HG03066 (cell line): ENCODE data around the gene KCNIP3.
"Not testable (repeated sequence)": the region's sequence is repeated elsewhere in the genome, so short reads cannot be mapped to it uniquely, and the experiment has no call there.

Source experiments
- ATAC-seq: cut with Tn5 transposase; IDR thresholded peaks from one replicate; pipeline ENCODE4 v1.9.1; 2021; ENCODE audit warnings: low read depth; ENCODE audit not compliant: unreplicated experiment

Gene KCNIP3

DNA sequence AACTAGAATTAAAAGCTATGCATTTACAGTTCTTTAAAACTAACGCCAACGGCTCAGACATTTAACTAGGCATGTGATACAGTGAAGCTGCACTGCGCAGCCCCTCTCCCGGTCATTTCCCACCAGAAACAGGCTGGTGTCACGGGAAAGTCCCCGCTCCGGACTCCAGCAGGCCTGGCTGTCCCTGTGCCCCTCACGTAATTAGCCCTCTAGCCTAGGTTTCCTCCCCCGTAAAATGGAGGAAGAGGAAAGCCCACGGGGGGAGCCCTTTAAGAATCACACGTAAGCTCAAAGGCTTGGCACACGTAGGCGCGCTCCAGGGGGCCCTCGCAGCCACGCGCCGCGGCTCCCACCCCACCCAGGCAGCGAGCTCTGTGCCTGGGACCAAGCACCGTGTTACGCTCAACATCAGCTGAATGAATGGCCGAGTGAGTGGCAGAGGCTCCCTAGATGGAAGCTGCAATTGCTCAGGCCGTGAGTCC, 48.0 kb downstream of the KCNIP3 start:
- ATAC-seq: peak; percentile 14

DNA sequence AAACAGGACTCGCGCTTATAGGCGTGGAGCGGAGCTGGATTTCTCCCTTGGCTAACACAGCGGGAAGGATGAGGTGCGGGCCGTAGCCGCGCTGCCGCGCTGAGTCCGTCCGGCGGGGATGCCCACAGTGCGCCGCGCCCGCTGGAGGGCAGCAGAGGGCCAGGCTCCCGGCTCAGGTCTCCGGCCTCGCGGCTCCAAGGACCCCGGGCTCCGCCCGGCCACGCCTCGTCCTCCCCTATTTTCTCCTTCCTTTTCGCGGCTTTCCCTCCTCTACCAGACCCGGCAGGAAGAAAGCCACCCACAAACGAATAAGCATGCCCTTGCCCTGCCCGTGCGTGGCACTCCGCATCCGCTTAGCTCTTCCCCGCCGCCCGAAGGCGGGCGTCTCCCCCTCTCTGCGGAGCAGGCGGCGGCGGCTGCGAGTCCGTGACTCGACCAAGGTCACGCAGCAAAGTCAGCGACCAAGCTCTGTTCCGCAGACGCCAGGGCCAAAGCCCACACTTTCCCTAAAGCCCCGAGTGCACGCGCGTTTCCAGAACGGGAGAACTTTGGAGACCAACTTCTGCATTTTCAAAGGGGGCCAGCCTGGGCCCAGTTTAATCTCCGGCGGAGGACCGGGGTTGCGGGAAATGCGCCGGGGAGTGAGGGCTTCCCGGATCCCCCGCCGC, 48.5 kb downstream of the KCNIP3 start:
- ATAC-seq: peak; percentile 78

DNA sequence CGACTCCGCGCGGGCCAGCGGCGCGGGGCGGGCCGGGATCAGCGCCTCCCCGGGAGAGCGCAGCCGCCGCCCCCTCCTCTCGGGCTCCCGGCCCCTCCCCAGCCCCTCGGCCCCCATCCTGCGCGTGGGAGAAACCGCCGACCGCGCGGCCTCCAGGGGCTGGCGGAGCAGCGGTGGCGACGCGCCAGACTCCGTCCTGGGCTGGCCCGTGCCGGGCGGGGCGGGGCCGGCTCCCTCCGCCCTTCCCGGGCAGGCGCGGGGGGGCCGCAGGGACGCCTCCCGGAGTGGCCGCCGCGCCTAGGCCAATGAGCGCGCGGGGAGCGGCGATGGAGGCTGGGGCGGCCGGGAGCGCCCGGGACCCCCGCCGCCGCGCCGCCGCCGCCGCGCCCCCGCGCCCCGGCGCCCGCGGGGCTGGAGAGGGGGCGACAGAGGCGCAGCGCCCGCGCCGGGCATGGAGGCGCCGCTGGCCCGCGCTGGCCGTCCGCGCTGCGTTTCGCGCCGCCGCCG, 49.1 kb downstream of the KCNIP3 start:
- no peak for ATAC-seq

DNA sequence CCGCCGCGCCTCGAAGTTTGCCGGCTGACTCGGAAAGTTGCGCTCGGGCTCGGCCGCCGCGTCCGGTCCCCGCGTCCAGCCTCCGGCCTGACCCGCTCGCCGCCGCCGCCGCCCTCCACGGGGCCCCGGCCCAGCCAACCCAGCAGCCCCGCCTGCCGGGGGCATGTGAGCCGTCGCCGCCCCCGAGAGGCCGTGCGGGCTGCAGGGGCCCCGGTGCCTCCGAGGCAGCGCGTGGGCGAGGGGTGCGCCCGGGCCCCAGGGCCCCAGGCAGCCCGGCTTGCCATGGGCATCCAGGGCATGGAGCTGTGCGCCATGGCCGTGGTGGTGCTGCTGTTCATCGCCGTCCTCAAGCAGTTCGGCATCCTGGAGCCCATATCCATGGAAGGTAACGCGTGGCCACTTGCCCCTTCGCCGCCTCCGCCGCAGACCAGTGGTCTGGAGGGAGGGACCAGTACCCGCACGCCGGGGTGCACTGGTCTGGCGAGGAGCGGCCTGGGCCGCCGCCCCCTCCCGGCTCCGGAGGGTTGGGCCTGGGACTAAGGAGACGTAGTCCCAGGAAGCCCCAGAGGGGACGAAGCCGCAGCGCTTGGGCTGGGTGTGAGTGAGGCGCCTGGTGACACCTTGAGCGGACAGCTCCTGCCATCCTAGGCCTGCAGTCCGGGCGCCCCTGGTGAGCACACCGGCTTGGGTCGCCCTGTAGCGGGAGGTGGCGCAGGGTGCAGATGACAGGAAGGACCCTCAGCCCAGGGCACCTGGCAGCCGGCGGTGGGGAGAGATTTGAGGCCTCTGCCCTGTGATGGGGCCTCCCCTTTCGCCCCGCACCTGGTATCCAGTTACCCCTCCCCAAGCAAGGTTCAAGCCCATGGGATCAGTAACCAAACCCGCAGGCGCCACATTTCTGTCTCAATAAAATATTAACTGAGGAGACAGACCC, 49.9 kb downstream of the KCNIP3 start:
- no peak for ATAC-seq

DNA sequence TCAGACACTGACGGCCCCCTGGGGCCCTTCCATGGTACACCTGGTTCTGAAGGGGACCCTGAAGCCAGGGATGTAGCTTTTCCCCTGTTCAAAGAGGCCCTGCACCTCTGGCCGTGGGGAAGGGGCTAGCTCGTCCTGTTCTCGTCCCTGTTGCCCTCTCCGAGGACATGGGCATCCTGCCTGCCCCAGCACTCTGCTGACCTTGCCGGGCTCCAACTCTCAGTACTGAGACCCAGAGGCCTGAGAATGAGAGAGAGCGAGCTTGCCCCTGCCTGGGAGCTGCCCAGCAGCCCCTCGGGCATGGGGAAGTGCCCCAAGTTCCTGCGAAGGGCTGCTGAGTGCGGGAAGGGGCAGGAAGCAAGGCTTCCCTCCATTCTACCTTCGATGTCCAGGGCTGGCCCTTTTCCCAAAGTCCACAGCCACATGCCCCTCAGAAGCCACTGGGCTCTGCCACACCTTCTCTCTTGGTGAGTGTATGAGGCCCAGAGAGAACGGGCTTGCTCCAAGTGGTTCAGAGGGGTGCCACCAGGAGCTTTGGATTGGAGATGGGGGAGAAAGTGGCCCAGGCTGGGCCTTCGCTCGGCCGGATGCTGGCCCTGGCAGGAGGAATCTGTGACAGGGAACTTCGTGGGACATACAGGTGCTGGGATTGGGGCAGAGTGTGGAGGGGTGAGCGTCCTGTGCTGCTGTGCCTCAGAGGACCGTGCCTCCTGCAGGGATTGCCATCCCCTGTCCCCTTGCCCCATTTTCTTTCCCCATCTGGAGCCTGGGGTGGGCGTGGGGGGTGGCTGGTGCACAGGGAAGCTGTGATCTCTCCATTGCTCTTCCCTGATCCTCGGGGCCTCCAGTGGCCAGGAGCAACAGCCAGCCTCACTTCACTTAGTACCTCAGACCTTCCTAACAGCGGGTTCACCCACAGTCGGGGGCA, 50.8 kb downstream of the KCNIP3 start:
- ATAC-seq: no peak

DNA sequence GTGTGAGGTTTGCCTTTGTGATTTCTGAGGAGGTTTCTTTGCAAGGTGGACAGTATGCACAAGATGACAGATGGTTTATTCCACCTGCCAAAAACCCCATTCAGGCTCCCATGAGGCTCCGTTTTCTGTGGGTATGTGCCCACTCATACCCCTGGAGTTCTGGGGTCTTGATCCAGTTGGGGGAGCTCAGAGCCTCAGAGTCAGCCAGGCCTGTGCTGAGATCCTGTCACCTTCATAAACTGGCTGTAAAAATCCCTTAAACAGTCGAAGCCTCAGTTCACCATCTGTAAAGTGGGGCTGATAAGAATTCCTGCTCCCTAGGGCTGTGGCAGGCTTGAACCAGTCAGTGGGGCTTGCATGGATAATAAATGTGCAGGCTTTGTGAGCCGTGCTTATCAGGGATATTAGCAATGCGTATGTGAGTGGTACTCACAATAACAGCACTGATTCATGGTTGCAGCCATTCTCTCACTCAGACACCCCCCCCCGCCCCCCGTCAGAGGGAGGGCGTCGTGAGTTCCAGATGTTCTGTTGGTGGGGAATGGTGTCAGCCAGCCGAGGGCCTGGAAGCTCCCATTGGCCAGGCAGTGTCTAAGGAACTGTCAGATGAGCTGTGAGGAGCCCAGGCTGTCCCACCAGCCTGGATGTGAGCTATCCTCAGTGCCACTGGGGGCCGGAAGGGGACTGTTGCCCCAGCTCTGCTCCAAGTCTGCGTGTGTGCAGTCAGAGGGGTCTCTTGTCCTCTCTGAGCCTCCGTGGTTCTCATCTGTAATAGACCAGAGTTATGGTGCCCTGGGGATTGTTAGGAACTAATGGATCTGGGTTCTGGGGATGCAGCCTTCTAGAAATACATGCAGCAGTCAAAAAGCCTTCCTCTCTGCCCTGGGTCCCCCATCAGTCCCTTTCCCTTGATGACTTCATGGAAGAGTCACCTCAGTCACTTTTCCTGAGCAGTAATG, 51.7 kb downstream of the KCNIP3 start:
- no peak for ATAC-seq

DNA sequence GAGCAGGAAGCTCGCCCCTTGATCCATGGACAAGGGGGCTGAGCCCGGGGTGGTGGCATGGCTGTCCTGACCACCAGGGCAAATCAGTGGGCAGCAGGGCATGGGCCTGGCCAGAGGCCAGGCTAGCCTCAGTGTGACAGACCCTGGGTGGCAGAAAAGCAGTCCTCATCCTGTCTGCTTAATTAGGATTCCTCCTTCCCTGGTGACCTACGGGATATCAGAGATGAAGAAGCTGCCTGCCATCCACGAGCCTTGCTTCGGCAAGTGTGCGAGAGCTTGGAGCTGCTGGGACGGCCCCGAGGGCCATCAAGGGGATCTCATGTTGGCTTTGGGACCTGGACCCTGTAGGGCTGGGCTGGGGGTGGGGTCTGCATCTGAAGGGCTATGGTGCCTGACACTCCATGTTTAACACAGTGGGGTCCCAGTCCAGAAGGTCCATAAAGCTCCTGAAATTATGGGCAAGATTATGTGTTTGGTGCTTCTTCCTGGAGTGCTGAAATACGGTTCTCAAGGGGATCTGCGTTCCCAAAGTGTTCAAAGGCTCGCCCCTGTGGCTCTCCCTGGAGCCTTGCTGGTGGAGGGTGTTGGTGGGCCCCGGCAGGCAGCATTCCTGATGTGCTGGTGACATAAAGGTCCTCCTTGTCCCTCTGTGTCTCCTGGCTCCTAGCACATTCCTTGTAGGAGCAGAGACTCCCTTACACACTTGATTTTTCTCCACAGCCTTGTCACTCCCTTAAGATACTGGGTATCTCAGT, 52.6 kb downstream of the KCNIP3 start:
- ATAC-seq: no peak

DNA sequence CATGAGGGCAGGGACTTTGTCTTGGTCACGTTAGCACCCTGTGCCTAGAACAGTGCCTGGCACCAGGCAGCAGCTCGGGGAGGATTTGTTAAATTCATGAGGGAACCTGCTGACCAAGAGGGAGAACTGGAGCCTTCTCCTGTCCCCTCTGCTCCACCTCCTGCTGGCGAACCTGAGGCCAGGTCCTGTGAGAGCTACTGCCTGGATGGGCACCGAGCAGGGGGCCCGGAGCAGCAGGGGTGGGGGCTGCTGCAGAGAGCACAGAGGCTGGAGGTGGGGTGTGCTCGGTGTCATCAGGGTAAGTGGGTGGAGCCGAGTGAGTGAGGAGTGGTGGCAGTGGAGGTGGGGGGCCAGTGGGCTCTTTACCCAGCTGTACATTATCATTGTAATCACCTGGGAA, 53.2 kb downstream of the KCNIP3 start:
- no peak for ATAC-seq

DNA sequence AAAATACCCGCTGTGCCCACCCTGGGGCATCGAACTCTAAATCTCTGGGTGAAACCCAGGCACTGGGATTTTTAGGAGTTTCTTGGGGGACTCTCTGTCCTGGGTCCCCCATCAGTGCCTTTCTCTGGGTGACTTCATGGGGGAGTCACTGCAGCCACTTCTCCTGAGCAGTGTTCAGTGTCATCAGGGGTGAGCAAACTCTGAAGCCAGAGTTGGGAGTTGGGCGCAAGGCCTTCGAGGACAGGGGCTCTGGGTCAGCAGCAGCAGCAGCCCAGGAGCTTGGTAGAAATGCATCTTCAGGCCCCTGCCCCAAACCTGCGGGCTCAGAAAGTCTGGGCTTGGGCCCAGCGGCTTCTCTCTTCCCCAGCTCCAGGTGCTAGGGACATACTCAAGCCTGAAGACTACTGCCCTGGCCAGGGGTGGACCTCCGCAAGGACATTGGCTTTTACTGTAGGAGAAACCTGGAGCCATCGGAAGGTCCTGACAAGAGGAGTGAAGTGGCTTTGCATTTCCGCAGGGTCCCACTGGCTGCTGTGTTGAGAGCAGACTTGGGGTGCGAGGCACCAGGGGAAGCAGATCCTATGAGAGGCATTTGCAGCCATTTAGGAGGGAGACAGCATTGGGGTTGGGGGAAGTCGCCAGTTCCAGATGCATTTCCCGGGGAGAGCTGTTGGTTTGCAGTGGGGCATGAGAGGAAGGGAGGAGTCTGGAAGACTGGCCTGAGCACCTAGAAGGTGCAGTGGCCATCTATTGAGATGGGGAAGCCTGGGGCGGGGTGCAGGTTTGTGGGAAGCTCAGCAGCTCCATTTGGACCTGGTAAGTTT, 53.8 kb downstream of the KCNIP3 start:
- no peak for ATAC-seq

DNA sequence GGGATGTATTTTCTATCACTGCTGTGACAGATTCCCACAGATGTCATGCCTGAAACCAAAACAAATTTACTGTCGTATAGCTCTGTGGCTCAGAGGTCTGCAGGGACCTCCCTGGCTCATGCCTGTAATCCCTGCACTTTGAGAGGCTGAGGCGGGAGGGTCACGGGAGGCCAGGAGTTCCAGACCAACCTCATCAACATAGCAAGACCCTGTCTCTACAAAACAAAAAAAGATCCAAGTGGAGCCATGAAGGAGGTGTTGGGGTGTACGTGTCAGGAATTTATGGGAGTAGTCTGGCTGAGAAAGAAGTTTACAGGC, 54.4 kb downstream of the KCNIP3 start:
- no peak for ATAC-seq

DNA sequence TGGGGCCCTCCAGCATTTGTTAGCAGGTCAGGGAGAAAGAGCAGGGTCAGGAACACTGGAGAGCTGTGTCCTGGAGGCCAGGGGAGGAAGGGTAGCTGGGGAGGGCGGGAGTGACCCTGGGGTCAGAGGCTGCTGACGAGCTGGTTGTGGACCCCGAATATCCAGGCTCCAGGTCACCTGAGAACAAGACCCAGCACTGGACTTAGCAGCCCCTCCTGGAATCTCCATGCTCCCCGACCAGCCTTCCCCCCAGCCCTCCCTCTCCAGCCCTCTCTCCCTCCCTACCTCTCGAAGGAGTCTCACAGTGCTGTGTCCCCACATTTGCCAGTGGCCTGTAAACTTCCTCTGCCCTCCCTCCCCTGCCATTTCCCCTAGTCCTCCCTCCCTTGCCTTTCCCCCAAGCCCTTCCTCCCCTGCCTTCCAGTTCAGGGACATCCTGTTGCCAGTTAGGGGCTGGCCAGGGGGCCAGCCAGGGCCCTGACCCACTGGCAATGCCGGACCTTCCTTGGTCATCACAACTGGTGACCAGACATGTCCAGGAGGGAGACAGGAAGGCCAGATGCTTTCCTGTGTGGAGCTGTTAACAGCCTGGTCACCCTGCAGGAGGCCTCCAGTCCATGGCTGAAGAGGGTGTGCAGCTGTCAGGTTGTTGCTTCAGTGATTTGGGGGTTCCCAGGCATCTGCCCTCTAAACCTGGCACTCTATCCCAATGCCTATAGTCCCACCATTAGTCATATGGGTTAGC, 55.3 kb downstream of the KCNIP3 start:
- ATAC-seq: no peak

DNA sequence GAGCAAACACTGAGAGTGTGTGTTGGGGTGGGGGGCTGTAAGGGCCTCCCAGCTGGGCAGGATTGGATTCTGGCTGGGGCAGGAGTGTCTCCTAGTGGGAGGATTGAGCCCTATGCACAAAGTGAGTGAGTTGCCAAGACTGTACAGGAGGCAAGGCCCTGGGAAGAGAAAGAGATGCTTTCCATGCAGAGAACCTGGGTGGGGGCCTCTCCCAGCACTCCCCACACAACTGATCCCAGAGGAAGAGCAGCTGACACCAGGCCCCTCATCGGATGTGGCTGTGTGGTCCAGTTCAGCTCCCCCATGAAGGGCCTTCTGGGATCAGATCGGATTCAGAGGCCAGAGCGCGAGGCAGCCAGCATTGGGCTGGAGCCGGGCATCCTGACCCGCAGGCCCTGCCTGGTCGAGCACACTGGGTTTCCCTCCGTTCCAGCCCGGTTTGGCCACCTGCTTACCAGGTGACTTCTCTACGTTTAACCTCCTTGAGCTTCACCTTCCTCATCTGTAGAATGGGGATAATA, 56.0 kb downstream of the KCNIP3 start:
- ATAC-seq: no peak

DNA sequence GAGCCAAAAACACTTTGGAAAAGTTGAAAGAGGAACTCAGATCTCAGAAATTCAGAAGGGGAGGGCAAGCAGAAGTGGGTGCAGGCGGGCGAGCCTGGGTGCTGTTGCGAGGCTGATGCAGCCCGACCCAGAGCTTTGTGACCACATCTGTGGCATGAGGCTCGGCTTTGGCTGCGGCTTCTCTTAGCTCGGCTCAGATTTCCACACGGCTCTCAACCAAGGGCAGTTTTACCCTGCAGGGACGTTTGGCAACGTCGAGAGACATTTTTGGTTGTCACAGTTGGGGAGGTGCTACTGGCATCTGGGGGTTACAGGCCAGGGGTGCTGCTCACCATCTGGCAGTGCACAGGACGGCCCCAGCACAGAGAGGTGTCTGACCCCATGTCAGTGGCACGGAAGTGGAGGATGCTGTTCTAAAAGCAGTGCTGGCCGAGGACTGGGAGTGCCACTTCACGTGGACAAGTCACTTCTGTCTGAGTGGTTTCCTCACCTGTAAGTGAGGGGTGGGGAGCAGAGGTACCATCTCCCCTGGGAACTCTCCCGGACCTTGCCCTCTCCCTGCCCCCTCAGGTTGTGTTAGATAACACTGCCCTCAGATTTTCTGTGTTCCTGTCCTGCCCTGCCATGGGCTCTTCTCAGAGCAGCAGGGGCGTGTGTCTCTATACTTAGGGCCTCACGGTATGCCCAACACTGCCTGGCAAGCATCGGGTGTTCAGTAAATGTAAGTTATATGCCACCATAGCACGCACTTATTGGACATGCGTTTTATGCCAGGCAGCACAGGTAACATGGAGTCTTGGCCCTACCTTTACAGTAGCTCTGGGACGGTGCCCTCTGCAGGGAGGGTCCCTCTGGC, 56.7 kb downstream of the KCNIP3 start:
- ATAC-seq: no peak

DNA sequence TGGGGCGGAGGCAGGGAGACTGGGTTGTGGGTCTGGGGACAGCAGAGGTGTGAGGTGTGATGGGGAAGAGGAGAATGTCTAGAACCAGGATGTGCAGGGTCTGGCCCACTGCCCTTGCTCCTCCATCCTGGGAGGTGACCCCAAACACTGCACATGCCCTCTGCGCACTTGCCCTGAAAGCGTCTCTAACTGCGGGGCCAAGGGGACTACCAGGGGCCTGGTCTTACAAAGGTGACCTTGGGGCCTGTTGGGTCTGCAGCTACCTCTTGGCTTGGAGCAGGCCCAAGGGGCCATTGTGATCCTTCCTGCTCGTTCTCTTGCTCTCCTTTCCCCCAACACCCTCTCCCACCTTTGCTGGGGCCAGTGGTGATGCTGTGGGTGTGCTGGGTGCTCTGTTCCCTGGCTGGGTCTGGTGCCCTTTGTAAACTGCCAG, 57.3 kb downstream of the KCNIP3 start:
- no peak for ATAC-seq

DNA sequence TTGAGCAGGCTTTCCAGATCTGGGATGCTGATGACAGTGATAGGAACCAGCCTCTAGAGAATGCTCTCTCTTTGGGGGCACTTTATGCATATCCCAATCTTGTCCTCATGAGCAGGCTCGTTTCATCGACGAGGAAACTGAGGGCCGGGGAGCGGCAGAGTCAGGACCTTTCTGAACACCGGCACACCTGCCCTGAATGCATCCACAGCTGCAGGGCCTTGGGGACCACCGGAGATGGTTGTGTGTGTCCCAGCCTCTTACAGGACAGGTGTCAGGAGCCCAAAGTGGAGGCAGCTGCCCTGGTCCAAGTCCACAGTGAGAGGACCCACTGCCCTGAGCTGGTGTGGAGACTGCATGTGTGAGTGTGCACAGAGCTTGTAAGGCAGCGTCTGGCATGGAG, 57.8 kb downstream of the KCNIP3 start:
- ATAC-seq: no peak

DNA sequence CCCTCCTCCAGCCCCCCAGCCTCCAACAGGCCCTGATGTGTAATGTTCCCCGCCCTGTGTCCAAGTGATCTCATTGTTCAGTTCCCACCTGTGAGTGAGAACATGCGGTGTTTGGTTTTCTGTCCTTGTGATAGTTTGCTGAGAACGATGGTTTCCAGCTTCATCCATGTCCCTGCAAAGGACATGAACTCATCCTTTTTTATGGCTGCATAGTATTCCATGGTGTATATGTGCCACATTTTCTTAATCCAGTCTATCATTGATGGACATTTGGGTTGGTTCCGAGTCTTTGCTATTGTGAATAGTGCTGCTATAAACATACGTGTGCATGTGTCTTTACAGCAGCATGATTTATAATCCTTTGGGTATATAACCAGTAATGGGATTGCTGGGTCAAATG, 58.3 kb downstream of the KCNIP3 start:
- ATAC-seq: not testable (repeated sequence)
